Measurements from ENCODE around the gene DDX1.

Gene DDX1

DNA sequence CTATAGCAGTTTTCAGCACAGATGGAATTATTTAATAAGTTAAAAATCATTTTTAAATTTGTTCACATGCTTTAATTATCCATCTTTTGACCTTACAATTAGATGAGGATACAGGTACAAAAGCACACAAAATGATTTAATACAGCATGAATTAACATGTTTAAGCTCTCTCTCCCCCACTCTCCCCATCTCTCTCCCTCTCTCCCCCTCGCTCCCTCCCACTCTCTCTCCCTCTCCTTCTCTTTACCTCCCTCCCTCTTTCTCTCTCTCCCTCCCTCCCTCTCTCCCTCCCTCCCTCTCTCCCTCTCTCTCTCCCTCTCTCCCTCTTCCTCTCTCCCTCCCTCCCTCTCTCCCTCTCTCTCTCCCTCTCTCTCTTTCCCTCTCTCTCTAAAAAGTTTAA, 38.1 kb upstream of the DDX1 start:
- TF ChIP-seq TCF12 (IDR thresholded peaks at IDR 0.05; ENCODE audit: low read depth) (no peak), NFIC (IDR thresholded peaks at IDR 0.05) (no peak), EP300 (IDR thresholded peaks at IDR 0.05; ENCODE audit: borderline replicate concordance) (no peak), TEAD4 (IDR thresholded peaks at IDR 0.05) (no peak), ZBTB7A (IDR thresholded peaks at IDR 0.05; ENCODE audit: low read depth) (no peak), FOXM1 (IDR thresholded peaks at IDR 0.05; ENCODE audit: borderline replicate concordance, low read depth) (no peak), TAF1 (IDR thresholded peaks at IDR 0.05; ENCODE audit: low read depth) (no peak), EGR1 (IDR thresholded peaks at IDR 0.05) (no peak)
- TF ChIP-seq, protein P1, sequence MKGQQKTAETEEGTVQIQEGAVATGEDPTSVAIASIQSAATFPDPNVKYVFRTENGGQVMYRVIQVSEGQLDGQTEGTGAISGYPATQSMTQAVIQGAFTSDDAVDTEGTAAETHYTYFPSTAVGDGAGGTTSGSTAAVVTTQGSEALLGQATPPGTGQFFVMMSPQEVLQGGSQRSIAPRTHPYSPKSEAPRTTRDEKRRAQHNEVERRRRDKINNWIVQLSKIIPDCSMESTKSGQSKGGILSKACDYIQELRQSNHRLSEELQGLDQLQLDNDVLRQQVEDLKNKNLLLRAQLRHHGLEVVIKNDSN (IDR thresholded peaks at IDR 0.05), result no peak
- TF ChIP-seq, protein P2, sequence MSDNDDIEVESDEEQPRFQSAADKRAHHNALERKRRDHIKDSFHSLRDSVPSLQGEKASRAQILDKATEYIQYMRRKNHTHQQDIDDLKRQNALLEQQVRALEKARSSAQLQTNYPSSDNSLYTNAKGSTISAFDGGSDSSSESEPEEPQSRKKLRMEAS (IDR thresholded peaks at IDR 0.05), result no peak

DNA sequence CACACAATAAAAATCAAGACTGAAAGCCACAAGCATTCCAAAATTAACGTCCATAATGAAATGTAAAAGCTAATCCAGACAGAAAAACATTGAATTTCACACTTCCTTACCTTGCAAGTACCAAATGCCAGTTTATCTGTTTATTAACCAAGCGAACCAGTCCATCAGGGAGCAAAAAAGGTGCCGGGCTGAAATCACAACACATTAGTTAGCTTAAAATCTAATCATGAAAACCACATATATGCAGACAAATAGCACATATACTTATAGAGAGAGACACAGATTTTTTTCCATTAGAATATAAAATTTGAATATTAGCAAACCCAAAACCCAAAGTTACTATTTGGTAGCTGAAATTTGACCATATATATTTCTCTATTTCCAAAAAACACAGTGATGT, 37.7 kb upstream of the DDX1 start:
- TF ChIP-seq, protein P2 (IDR thresholded peaks at IDR 0.05), result no peak
- no peak for TF ChIP-seq CREB1 (IDR thresholded peaks at IDR 0.05; ENCODE audit: low read depth)
- no peak for TF ChIP-seq EGR1 (IDR thresholded peaks at IDR 0.05)
- TF ChIP-seq RAD21 (IDR thresholded peaks at IDR 0.05; ENCODE audit: low read depth), result no peak
- no peak for TF ChIP-seq TCF12 (IDR thresholded peaks at IDR 0.05; ENCODE audit: low read depth)
- TF ChIP-seq, protein P3, sequence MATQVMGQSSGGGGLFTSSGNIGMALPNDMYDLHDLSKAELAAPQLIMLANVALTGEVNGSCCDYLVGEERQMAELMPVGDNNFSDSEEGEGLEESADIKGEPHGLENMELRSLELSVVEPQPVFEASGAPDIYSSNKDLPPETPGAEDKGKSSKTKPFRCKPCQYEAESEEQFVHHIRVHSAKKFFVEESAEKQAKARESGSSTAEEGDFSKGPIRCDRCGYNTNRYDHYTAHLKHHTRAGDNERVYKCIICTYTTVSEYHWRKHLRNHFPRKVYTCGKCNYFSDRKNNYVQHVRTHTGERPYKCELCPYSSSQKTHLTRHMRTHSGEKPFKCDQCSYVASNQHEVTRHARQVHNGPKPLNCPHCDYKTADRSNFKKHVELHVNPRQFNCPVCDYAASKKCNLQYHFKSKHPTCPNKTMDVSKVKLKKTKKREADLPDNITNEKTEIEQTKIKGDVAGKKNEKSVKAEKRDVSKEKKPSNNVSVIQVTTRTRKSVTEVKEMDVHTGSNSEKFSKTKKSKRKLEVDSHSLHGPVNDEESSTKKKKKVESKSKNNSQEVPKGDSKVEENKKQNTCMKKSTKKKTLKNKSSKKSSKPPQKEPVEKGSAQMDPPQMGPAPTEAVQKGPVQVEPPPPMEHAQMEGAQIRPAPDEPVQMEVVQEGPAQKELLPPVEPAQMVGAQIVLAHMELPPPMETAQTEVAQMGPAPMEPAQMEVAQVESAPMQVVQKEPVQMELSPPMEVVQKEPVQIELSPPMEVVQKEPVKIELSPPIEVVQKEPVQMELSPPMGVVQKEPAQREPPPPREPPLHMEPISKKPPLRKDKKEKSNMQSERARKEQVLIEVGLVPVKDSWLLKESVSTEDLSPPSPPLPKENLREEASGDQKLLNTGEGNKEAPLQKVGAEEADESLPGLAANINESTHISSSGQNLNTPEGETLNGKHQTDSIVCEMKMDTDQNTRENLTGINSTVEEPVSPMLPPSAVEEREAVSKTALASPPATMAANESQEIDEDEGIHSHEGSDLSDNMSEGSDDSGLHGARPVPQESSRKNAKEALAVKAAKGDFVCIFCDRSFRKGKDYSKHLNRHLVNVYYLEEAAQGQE (IDR thresholded peaks at IDR 0.05; ENCODE audit: low read depth), result no peak
- TF ChIP-seq TEAD4 (IDR thresholded peaks at IDR 0.05), result no peak
- TF ChIP-seq EP300 (IDR thresholded peaks at IDR 0.05; ENCODE audit: borderline replicate concordance), result no peak
- TF ChIP-seq YY1 (IDR thresholded peaks at IDR 0.05; ENCODE audit: low read depth), result no peak
- TF ChIP-seq NFIC (IDR thresholded peaks at IDR 0.05), result no peak
- TF ChIP-seq, protein P1 (IDR thresholded peaks at IDR 0.05), result no peak
- TF ChIP-seq ZBTB7A (IDR thresholded peaks at IDR 0.05; ENCODE audit: low read depth), result no peak
- TF ChIP-seq FOXM1 (IDR thresholded peaks at IDR 0.05; ENCODE audit: borderline replicate concordance, low read depth), result no peak
- TF ChIP-seq TAF1 (IDR thresholded peaks at IDR 0.05; ENCODE audit: low read depth), result no peak
- TF ChIP-seq CEBPB (IDR thresholded peaks at IDR 0.05), result no peak

DNA sequence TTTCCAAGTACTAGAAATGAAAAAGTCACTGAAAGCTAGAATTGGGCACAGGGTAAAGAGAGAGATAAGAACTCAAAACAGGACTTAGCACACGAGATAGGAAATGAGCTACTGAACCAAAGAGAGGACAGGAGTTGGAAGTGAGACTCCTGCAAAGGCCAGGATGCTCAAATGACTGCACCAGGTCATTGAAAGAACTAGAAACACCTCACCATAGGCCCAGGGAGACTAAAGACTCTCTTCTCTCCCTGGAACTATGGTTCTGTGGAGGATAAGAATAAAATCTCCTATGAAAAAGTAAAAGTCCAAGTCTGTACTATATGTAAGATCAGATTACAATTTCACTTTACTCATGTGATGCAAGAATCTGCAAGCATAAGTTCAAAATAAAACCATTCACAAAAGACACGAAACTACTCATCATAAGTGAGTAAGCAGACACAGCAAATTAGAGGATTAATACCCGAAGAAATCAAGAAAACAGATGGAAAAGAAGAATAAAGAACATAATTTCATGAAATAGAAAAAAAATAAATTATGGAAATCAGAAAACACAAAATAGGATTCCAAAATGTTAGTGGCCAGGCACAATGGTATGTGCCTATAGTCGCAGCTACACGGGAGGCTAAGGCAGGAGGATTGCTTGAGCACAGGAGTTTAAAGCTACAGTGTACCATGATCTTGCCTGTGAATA, 37.0 kb upstream of the DDX1 start:
- no peak for TF ChIP-seq EP300 (IDR thresholded peaks at IDR 0.05; ENCODE audit: borderline replicate concordance)
- TF ChIP-seq TEAD4 (IDR thresholded peaks at IDR 0.05), result no peak
- no peak for TF ChIP-seq RAD21 (IDR thresholded peaks at IDR 0.05; ENCODE audit: low read depth)

DNA sequence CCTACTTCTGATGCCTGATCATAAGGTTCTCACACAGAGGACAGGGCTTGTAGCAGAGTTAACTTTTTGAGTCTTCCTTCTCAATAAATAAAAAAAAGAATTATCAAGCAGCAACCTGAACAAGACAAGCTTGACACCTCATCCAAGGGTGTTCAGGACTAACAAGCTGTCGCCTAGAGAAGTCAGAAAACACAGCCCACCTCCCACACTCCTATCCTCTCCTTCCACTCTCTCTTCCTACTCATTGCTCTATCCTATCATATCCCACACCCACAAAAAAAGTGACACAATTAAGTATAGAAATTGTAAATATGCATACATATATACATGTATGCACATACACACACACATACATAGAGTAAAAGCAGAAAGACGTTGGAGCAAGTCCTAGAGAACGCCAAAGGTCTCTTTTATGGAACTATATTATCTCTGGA, 35.9 kb upstream of the DDX1 start:
- TF ChIP-seq, protein P1 (IDR thresholded peaks at IDR 0.05), result no peak
- no peak for TF ChIP-seq CEBPB (IDR thresholded peaks at IDR 0.05)
- no peak for TF ChIP-seq EP300 (IDR thresholded peaks at IDR 0.05; ENCODE audit: borderline replicate concordance)
- TF ChIP-seq EGR1 (IDR thresholded peaks at IDR 0.05), result no peak
- TF ChIP-seq ZBTB7A (IDR thresholded peaks at IDR 0.05; ENCODE audit: low read depth), result no peak
- TF ChIP-seq TCF12 (IDR thresholded peaks at IDR 0.05; ENCODE audit: low read depth), result no peak
- TF ChIP-seq NFIC (IDR thresholded peaks at IDR 0.05), result no peak
- TF ChIP-seq FOXM1 (IDR thresholded peaks at IDR 0.05; ENCODE audit: borderline replicate concordance, low read depth), result no peak
- TF ChIP-seq TAF1 (IDR thresholded peaks at IDR 0.05; ENCODE audit: low read depth), result no peak
- no peak for TF ChIP-seq CREB1 (IDR thresholded peaks at IDR 0.05; ENCODE audit: low read depth)
- no peak for TF ChIP-seq TEAD4 (IDR thresholded peaks at IDR 0.05)
- TF ChIP-seq, protein P3 (IDR thresholded peaks at IDR 0.05; ENCODE audit: low read depth), result no peak
- TF ChIP-seq RAD21 (IDR thresholded peaks at IDR 0.05; ENCODE audit: low read depth), result no peak
- TF ChIP-seq, protein P2 (IDR thresholded peaks at IDR 0.05), result no peak
- TF ChIP-seq YY1 (IDR thresholded peaks at IDR 0.05; ENCODE audit: low read depth), result no peak

DNA sequence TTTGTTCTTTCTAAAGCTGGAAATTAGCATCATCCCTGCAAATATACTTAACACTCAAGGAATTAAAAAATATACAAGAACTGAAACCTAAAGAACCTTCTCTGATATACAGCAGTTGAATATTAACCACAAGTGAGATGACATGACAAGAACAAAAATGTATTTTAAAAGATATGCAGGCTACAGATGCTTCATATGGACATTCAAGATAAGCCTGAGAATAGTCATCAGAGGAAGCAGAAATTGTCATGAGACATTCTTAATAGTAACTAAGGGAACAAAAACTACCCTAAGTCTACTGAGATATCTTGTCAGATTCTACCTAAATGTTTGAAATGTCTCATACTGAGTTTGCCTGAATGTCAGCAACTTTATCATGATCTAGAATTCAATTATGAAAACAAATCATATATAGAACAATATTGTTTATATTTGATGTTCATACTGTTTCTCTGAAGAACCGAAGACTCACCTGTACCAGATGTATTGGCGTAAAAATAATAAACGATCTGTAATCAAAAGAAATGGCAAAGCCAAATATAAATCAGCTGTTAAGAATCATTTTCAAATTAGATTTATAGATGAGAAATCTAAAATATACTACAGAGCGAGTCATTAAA, 35.2 kb upstream of the DDX1 start:
- TF ChIP-seq NFIC (IDR thresholded peaks at IDR 0.05), result no peak
- TF ChIP-seq, protein P3 (IDR thresholded peaks at IDR 0.05; ENCODE audit: low read depth), result no peak
- no peak for TF ChIP-seq EP300 (IDR thresholded peaks at IDR 0.05; ENCODE audit: borderline replicate concordance)
- no peak for TF ChIP-seq YY1 (IDR thresholded peaks at IDR 0.05; ENCODE audit: low read depth)
- no peak for TF ChIP-seq TEAD4 (IDR thresholded peaks at IDR 0.05)
- TF ChIP-seq RAD21 (IDR thresholded peaks at IDR 0.05; ENCODE audit: low read depth), result no peak

Data from Ishikawa (cell line).